ENCODE measurements around the gene ARID1B. TPM values are rescaled to one million over a fixed set of nuclear protein-coding genes. Genes with fewer than 3 reads are reported as not detected.

The ARID1B gene
- total and polyA plus RNA-seq, 7 donors: 8.1 to 61.1 (median 53.1) TPM

DNA sequence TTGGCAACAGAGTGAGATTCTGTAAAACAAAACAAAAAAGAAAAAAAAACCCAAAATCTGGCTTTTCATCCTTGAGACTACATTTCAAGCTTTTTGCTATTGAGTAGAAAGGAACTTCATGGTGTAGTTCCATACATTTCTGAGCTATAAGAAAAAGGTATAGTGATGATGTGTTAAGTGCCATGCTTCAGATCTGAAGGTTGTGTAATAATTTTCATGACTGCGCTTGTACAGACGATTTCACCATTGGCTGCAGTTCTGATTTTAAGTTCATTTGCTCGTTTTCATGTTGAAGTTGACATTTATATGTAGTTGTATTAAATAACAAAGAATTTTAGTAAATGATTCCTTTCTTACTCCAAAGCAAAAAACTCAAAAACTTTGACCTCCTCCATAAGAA is 247.6 kb downstream of the ARID1B start:
- intact Hi-C loops (cut with DNase I): loop anchor here (5.0 to 10.0 kb wide), 2 partner anchors 242 to 1700 kb away; no protein-coding TSS in a partner anchor
- TF ChIP-seq, protein P1, sequence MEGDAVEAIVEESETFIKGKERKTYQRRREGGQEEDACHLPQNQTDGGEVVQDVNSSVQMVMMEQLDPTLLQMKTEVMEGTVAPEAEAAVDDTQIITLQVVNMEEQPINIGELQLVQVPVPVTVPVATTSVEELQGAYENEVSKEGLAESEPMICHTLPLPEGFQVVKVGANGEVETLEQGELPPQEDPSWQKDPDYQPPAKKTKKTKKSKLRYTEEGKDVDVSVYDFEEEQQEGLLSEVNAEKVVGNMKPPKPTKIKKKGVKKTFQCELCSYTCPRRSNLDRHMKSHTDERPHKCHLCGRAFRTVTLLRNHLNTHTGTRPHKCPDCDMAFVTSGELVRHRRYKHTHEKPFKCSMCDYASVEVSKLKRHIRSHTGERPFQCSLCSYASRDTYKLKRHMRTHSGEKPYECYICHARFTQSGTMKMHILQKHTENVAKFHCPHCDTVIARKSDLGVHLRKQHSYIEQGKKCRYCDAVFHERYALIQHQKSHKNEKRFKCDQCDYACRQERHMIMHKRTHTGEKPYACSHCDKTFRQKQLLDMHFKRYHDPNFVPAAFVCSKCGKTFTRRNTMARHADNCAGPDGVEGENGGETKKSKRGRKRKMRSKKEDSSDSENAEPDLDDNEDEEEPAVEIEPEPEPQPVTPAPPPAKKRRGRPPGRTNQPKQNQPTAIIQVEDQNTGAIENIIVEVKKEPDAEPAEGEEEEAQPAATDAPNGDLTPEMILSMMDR (IDR thresholded peaks at IDR 0.05): no peak
- Histone ChIP-seq H3K9me3 (no peaks in the 10 kb centered on the region), H3K27ac (no peak overlapping the region), H3K27me3 (ENCODE audit: insufficient read depth in 3 of 3, low read length in 2 of 3) (no peaks in the 10 kb centered on the region), H3K4me3 (no peak overlapping the region), H3K36me3 (ENCODE audit: insufficient read depth in 1 of 2, low read depth in 1 of 2) (no peaks in the 10 kb centered on the region), H3K4me1 (peaks cover 31% of the 10 kb centered on the region)
- ATAC-seq (no peak), DNase-seq (no peak)
- WGBS, 3 donors: 79 to 86% (median 79%) methylated on average over 3 of the region's 3 CpGs

DNA sequence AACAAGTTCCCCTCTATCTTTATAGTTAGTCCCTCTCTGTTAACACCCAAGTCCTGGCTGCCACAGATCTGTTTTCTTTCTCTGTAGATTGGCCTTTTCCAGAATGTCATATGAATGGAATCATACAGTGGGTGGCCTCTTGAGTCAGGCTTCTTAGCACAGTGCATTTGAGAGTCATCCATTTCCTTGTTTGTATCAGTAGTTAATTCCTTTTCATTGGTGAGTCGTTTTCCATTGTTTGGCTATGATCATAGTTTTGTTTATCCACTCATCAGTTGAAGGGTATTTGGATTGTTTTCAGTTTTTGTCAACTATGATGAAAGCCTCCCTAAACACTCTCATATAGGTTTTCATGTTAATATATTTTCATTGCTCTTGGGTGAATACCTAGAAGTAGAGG is 248.3 kb downstream of the ARID1B start:
- 82 to 90% (median 87%) methylated on average over 1 of the region's 1 CpG for WGBS, 3 donors
- H3K27ac ChIP-seq: no peak overlapping the region
- peaks cover 25% of the 10 kb centered on the region for H3K4me1 ChIP-seq
- no peaks in the 10 kb centered on the region for H3K36me3 ChIP-seq (ENCODE audit: insufficient read depth in 1 of 2, low read depth in 1 of 2)
- H3K27me3 ChIP-seq (ENCODE audit: insufficient read depth in 3 of 3, low read length in 2 of 3): no peaks in the 10 kb centered on the region
- DNase-seq (no peak), ATAC-seq (no peak)
- TF ChIP-seq, protein P1 (IDR thresholded peaks at IDR 0.05): no peak
- intact Hi-C loops (cut with DNase I): loop anchor here in 1 of 2 donors (10.0 kb wide), 1 partner anchor 1701 kb away; no protein-coding TSS in a partner anchor
- H3K4me3 ChIP-seq: no peak overlapping the region
- no peaks in the 10 kb centered on the region for H3K9me3 ChIP-seq

DNA sequence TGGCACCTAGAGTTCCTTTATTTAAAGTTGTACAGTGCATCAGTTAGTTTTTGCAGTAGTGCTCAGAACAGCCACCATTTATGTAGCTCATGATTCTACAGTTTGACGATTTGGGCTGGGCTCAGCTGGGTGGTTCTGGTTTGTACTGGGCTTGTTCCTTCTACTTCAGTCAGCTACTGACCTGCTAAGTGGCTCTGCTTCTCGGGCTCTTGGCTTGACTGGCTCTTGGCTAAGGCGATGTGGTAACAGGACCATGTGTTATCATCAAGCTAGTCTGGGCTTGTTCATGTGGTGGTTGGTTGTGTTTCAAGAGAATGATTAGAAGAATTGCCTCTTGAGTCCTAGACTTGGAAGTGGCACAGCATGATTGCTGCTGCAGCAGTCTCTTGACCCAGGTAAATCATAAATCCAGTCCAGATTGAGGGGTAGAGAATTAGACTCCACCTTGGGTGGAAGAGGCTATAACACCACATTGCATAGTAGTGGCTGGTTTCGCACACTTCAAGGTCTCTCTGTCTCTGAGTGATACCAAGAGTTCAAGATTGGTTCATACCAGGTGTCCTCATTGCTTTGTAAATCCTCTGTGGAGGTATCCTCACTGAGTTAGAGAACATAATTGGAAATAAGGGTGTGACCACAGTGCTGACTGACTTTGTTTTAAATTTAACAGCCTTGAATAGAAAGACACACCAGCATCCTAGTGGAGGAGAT is 253.0 kb downstream of the ARID1B start:
- DNase-seq (no peak), ATAC-seq (peak in 3 of 4 donors; percentile 25 to 64 (median 30))
- H3K4me3 ChIP-seq: no peak overlapping the region
- TF ChIP-seq, protein P1 (IDR thresholded peaks at IDR 0.05): no peak
- no peak overlapping the region for H3K27ac ChIP-seq
- H3K9me3 ChIP-seq: no peaks in the 10 kb centered on the region
- no peaks in the 10 kb centered on the region for H3K36me3 ChIP-seq (ENCODE audit: insufficient read depth in 1 of 2, low read depth in 1 of 2)
- no peaks in the 10 kb centered on the region for H3K27me3 ChIP-seq (ENCODE audit: insufficient read depth in 3 of 3, low read length in 2 of 3)
- intact Hi-C loops (cut with DNase I): loop anchor here (5.0 to 10.0 kb wide), 4 partner anchors 157 to 1705 kb away; no protein-coding TSS in a partner anchor
- peaks cover 28% of the 10 kb centered on the region for H3K4me1 ChIP-seq
- WGBS, 3 donors: 81 to 91% (median 84%) methylated on average over 4 of the region's 4 CpGs

DNA sequence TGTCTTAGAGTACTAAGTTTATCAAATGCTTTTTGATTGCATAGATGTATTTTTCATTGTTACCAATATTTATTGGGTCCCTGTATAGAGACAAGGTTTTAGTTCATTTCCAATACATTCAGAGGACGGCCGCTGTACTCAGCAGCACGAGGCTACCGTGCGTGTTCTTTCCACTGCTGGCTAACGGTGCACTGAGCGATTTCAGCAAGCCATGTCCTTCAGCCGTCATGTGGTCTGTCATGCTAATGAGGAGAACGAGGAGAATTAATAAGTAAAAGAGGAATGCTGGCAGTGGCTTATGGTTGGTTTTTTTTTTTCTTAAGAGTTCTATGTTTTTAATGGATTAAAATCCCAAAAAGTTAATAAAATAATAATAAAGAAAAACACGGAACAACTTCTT is 253.6 kb downstream of the ARID1B start:
- H3K4me3 ChIP-seq: no peak overlapping the region
- H3K27ac ChIP-seq: no peak overlapping the region
- TF ChIP-seq, protein P1 (IDR thresholded peaks at IDR 0.05): no peak
- WGBS, 3 donors: 86 to 93% (median 88%) methylated on average over 10 of the region's 10 CpGs
- no peaks in the 10 kb centered on the region for H3K9me3 ChIP-seq
- no peaks in the 10 kb centered on the region for H3K36me3 ChIP-seq (ENCODE audit: insufficient read depth in 1 of 2, low read depth in 1 of 2)
- no peak for ATAC-seq
- H3K27me3 ChIP-seq (ENCODE audit: insufficient read depth in 3 of 3, low read length in 2 of 3): no peaks in the 10 kb centered on the region
- intact Hi-C loops (cut with DNase I): loop anchor here (5.0 to 10.0 kb wide), 3 partner anchors 157 to 463 kb away; no protein-coding TSS in a partner anchor
- no peak for DNase-seq
- peaks cover 34% of the 10 kb centered on the region for H3K4me1 ChIP-seq
